Retinal pigment epithelial cell (primary cell): ENCODE results near the gene FOXD1.

Experiments used
- DNase-seq: peaks from one replicate; pipeline ENCODE4 v3.0.0-alpha.2; 2010; ENCODE audit warnings: low read depth
- H3K4me3 ChIP-seq: 2 replicates; pipeline ENCODE4 v1.5.1; 2011; ENCODE audit warnings: mild to moderate bottlenecking, low read length, control low read depth, moderate library complexity
- TF ChIP-seq, protein P1 (sequence below): conservative IDR thresholded peaks from 2 replicates; pipeline ENCODE4 v1.5.1; 2011; ENCODE audit warnings: low read depth, low read length, control low read depth, inconsistent platforms

The FOXD1 gene

GRCh38 chr5:73420666-73421065 lies 27.9 kb downstream of the FOXD1 start:
- no peak overlapping the region for H3K4me3 ChIP-seq
- no peak for DNase-seq
- TF ChIP-seq, protein P1, sequence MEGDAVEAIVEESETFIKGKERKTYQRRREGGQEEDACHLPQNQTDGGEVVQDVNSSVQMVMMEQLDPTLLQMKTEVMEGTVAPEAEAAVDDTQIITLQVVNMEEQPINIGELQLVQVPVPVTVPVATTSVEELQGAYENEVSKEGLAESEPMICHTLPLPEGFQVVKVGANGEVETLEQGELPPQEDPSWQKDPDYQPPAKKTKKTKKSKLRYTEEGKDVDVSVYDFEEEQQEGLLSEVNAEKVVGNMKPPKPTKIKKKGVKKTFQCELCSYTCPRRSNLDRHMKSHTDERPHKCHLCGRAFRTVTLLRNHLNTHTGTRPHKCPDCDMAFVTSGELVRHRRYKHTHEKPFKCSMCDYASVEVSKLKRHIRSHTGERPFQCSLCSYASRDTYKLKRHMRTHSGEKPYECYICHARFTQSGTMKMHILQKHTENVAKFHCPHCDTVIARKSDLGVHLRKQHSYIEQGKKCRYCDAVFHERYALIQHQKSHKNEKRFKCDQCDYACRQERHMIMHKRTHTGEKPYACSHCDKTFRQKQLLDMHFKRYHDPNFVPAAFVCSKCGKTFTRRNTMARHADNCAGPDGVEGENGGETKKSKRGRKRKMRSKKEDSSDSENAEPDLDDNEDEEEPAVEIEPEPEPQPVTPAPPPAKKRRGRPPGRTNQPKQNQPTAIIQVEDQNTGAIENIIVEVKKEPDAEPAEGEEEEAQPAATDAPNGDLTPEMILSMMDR: no peak

DNA sequence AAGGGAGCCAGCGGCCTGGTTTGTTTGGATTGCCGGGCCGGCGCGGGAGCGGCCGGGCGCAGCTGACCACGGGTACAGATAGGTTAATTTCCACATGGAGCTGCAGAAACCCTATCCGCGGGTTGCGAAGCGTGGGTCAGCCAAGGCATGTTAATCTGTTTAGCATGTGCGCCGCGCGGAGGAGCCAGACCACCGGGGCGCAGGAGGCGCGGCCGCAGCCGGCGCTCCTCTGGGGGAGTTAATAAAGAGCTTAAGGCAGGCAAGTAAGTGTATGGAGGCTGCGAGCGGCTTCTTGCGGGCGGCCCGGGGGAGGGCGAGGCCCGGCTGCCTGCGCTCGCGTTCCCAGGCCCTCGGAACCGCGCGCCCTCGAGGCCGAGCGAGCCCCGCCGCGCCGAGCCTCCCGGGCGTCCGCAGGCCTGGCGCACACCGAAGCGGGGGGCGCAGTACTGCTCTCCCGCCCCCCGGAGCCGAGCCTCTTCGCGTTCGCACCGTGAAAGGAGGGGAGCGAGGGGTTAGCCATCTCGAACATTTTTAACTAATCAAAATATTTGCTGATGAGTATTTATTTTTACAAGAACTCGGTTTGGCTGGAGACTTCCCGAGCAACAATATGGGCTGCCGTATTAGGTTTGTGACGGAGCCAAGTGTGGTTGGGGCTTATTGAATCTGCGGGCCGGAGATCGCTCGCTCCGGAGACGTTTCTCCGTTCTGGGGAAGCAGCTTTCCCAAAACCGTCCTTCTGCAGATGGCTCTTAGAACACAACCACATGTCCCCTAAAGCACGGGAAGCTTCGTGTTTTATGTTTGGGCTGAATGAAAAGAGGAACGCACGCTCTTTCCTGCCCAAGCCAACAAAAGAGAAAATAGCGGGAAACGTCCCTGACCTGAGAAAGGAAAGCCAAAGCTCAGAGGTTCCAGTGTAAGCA lies 28.8 kb downstream of the FOXD1 start:
- peak overlapping the region; percentile 38 for H3K4me3 ChIP-seq
- TF ChIP-seq, protein P1: no peak
- no peak for DNase-seq

DNA sequence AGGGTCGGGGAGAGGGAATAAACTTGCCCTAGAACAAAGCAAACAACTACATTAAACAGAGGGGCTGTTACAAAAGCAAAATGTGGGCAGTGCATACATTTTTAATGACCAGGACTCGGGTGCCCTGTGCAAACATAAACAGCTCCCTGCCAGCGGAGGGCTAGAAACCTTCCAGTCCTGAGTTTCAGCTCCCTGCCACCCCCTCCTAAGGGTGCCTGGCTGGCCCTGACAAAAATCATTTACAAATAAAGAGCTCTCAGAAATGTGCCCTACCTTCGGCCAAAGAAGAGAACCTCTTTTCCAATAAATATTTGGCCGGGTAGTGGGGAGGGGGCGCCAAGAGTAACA lies 29.5 kb downstream of the FOXD1 start:
- DNase-seq: no peak
- TF ChIP-seq, protein P1: no peak
- H3K4me3 ChIP-seq: no peak overlapping the region

GRCh38 chr5:73418244-73418691 lies 30.3 kb downstream of the FOXD1 start:
- no peak for DNase-seq
- no peak overlapping the region for H3K4me3 ChIP-seq
- TF ChIP-seq, protein P1: no peak

DNA sequence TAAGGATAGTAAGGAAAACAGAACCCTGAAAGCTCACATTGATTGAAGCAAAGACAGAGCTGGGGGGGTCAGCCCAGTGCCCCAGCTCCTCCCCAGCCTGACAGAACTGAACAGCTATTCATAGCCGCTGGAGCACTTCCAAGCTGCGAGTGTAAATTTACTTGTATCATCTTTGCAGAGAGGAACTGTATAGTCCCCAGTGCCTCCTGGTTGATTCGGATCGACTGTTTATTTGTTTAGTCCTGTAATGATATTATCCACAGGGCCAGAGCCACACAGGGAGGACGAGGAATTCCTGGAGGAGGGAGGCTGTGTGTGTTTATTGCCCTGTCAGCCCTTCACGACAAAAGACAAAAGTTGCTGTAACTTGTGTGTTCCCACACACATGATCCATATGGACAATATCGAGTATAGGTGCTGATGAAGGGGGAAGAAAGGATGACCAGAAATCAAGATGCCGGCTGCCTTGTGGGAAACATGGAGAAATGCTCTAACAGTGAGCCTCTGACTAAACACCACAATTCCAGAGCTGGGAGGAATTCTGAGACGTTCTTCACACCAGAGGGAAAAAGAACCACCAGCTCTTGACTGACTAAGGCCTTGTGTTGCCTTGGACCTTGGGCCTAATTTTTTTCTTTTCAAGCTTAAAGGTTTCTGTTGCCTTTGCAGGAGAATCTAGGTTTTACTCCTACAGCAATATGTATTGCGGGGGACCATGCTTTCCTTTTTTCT lies 31.1 kb downstream of the FOXD1 start:
- H3K4me3 ChIP-seq: no peak overlapping the region
- DNase-seq: no peak
- TF ChIP-seq, protein P1: no peak

DNA sequence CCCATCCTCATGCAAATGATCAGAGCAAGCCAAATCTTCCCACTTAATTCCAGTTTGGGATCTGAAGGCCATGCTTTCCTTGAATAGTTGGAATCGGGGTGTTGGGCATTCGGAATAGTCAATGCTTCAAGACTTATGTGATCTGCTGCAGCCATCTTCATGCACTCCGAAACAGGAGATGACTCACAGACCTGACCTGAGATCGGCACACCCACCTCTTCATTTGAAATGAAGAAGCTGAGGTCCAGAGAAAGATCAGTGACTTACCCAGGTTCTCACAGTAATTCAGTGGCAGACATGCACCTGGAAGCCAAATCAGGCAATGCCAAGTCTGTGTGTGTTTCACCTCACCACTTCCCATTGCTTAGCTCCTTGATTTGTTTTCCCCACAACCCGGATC lies 33.0 kb downstream of the FOXD1 start:
- no peak for DNase-seq
- TF ChIP-seq, protein P1: no peak
- no peak overlapping the region for H3K4me3 ChIP-seq
